Pancreas (tissue), 10 donors: ENCODE data around the gene GOT2. TPM values are rescaled to one million over a fixed set of nuclear protein-coding genes. Genes with fewer than 3 reads are reported as not detected.

ENCODE experiments used
- ATAC-seq, 4 donors: fragments of 200-7000 bp; cut with Tn5 transposase; one replicate each; pipeline versions ENCODE4 v1.8.0 to v1.9.1; 2020; ENCODE audit warnings: mild to moderate bottlenecking in 4 of 4, moderate library complexity in 4 of 4
- DNase-seq, 6 donors: peaks; one replicate each; pipeline ENCODE4 v3.0.0-alpha.2; 2020
- FAIRE-seq: peaks from 2 replicates; lab custom pipeline; 2012; peaks lifted over from hg19 to GRCh38; lab: Jason Lieb, UNC
- H3K27ac ChIP-seq, 4 donors: fragments of 200-600 bp; sonication (generic); 1 replicate in 3 of 4; 2 replicates in 1 of 4; pipeline versions ENCODE4 v1.5.0 to v1.8.0; 2020
- H3K27me3 ChIP-seq, 4 donors: fragments of 200-600 bp; one replicate each; pipeline ENCODE4 v1.8.0; 2021
- H3K36me3 ChIP-seq, 3 donors: fragments of 200-600 bp; sonication (generic) in 1 of 3; one replicate each; pipeline versions ENCODE4 v1.5.0 to v1.8.0; 2020 to 2021
- H3K4me1 ChIP-seq, 3 donors: fragments of 200-600 bp; one replicate each; pipeline ENCODE4 v1.8.0; 2021
- H3K4me3 ChIP-seq, 4 donors: fragments of 200-600 bp; sonication (generic) in 2 of 4; one replicate each; pipeline versions ENCODE4 v1.5.0 to v1.8.0; 2020 to 2021
- H3K9me3 ChIP-seq, 4 donors: fragments of 200-600 bp; one replicate each; pipeline ENCODE4 v1.8.0; 2021
- CTCF ChIP-seq, 4 donors: fragments of 200-600 bp; sonication (generic) in 3 of 4; IDR thresholded peaks; one replicate each; pipeline versions ENCODE4 v1.5.0 to v1.8.0; 2021; ENCODE audit warnings: antibody characterized with exemption in 4 of 4
- WGBS, 2 donors: extraction: QIAGEN DNeasy Blood & Tissue Kit; methylation state at CpG; one replicate each; pipeline ENCODE4 v1.1.7; 2013; 5-methylcytosine and 5-hydroxymethylcytosine counted together
- intact Hi-C, 3 donors: fragments of 100-400 bp; cut with DNase I; formaldehyde crosslinking; loops; one replicate each; pipeline versions ENCODE4 v1.11.1 to v1.14.2; 2022
- polyA plus RNA-seq, 2 donors: library from polyadenylated mRNA; stranded (reverse); fragments of 200-250 nt; gene quantifications; one replicate each; pipeline ENCODE4 v1.2.3, GENCODE V29; 2013
- total RNA-seq, 6 donors: library from RNA; stranded (reverse); fragmentation: NEBNext Ultra II Directional in 4 of 6; extraction: Animal tissue kit (Norgen Biotek cat#: 25700) in 4 of 6; gene quantifications; one replicate each; pipeline versions ENCODE4 v1.2.1 to v1.2.4, GENCODE V29; 2021 to 2023
- donor health status: healthy with polysubstance abuse.
- donor health status: DM: no; HTN: no; CAD: no; lungs with moderate emphysema.
- donor health status: DM: no; HTN: no; CAD: no.
- donor health status: control.
- donor health status: control.
- donor health status: Bipolar disorder and iron deficiency.
- donor health status: DM: yes; HTN: yes; CAD: no.
- donor health status: DM: no; HTN: no; CAD: no.
- donor health status: DM: no; HTN: no; CAD: no.
- donor health status: DM: yes; HTN: yes; CAD: no.

GOT2 gene
- total and polyA plus RNA-seq, 8 donors, result 17.8 to 34.5 (median 27.8) TPM

- FAIRE-seq (no peak), DNase-seq (peak in 1 of 6 donors; percentile 21), ATAC-seq (peak; percentile 9 to 44 (median 28))
- WGBS, 2 donors, result 0 to 1% methylated on average over 20 to 23 of the region's 23 CpGs
- Histone ChIP-seq H3K4me3 (peak overlapping the region; percentile 76 to 96 (median 92)), H3K9me3 (no peaks in the 10 kb centered on the region), H3K27me3 (no peaks in the 10 kb centered on the region), H3K4me1 (peaks cover 5 to 10% (median 10%) of the 10 kb centered on the region in 3 donors), H3K36me3 (no peaks in the 10 kb centered on the region), H3K27ac (peak overlapping the region; percentile 61 to 77 (median 70))
- TF ChIP-seq CTCF (IDR thresholded peaks at IDR 0.05), result no peak
- intact Hi-C loops, result no loop called here
Observed at GRCh38 chr16:58733248-58733670, 857 bp downstream of the GOT2 start.

GRCh38 chr16:58732545-58733247, 1.4 kb downstream of the GOT2 start:
- Histone ChIP-seq H3K4me1 (peaks cover 5 to 10% (median 10%) of the 10 kb centered on the region in 3 donors), H3K4me3 (peak overlapping the region in 3 of 4 donors; percentile 76 to 92 (median 91)), H3K36me3 (no peaks in the 10 kb centered on the region), H3K27ac (peak overlapping the region in 3 of 4 donors; percentile 67 to 77 (median 74)), H3K27me3 (no peaks in the 10 kb centered on the region), H3K9me3 (no peaks in the 10 kb centered on the region)
- FAIRE-seq, result no peak
- intact Hi-C loops, result no loop called here
- 28 to 30% methylated on average over 9 of the region's 9 CpGs for WGBS, 2 donors
- no peak for TF ChIP-seq CTCF (IDR thresholded peaks at IDR 0.05)
- no peak for DNase-seq
- no peak for ATAC-seq

GRCh38 chr16:58730724-58731370, 3.3 kb downstream of the GOT2 start:
- H3K4me1 ChIP-seq, result peaks cover 5 to 15% (median 10%) of the 10 kb centered on the region in 3 donors
- no peaks in the 10 kb centered on the region for H3K27me3 ChIP-seq
- no peak for DNase-seq
- H3K4me3 ChIP-seq, result no peak overlapping the region
- no peak overlapping the region for H3K27ac ChIP-seq
- H3K9me3 ChIP-seq, result no peaks in the 10 kb centered on the region
- intact Hi-C loops, result no loop called here
- H3K36me3 ChIP-seq, result no peaks in the 10 kb centered on the region
- no peak for ATAC-seq
- no peak for FAIRE-seq
- WGBS, 2 donors, result 93 to 96% methylated on average over 11 of the region's 11 CpGs
- TF ChIP-seq CTCF (IDR thresholded peaks at IDR 0.05), result no peak

GRCh38 chr16:58727796-58728568, 6.1 kb downstream of the GOT2 start:
- no peak for DNase-seq
- ATAC-seq, result no peak
- H3K27ac ChIP-seq, result no peak overlapping the region
- peaks cover 5 to 13% (median 10%) of the 10 kb centered on the region in 3 donors for H3K4me1 ChIP-seq
- no peak overlapping the region for H3K4me3 ChIP-seq
- TF ChIP-seq CTCF (IDR thresholded peaks at IDR 0.05), result no peak
- 81 to 82% methylated on average over 9 of the region's 9 CpGs for WGBS, 2 donors
- H3K27me3 ChIP-seq, result no peaks in the 10 kb centered on the region
- FAIRE-seq, result no peak
- H3K9me3 ChIP-seq, result no peaks in the 10 kb centered on the region
- H3K36me3 ChIP-seq, result no peaks in the 10 kb centered on the region
- intact Hi-C loops, result no loop called here
